Measurements from ENCODE around the gene CRYBG3.
A peak's percentile ranks its signal among the peaks of the same experiment; 100 is the strongest.
"Not testable (repeated sequence)": the region's sequence is repeated elsewhere in the genome, so short reads cannot be mapped to it uniquely, and the experiment has no call there.

Gene CRYBG3

DNA sequence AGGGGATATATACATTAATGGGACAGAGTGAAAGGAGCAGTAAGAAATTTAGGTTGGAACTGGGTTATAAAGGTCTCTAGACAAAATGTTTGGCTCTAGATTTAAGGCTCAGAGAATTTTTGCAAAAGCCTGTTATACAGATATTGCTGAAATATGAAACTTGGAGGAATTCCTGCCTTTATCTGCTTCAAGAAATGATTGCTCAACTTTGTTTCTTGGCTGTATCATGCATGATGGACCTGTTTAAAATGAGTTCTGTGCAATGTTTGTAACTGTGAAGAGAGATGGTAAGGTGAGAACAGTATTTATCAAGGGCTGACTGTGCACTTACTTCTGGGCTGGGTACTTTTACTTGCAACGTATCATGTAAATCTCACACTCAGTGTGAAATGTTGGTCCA, 3.3 kb downstream of the CRYBG3 start:
- peaks cover 7% of the 10 kb centered on the region for H3K36me3 Mint-ChIP-seq
- DNase-seq (ENCODE audit: low spot score in 2 of 2) (no peak), ATAC-seq (no peak)
- H3K9me3 Mint-ChIP-seq, result no peaks in the 10 kb centered on the region
- H3K4me1 Mint-ChIP-seq, result peaks cover 47% of the 10 kb centered on the region
- no peak overlapping the region for H3K27ac Mint-ChIP-seq
- no peak overlapping the region for H3K4me3 Mint-ChIP-seq

- Mint-ChIP-seq H3K9me3 (no peaks in the 10 kb centered on the region), H3K4me1 (peaks cover 29% of the 10 kb centered on the region), H3K4me3 (no peak overlapping the region), H3K27ac (no peak overlapping the region), H3K36me3 (no peaks in the 10 kb centered on the region)
- DNase-seq (ENCODE audit: low spot score in 2 of 2), result no peak
- ATAC-seq, result no peak
These were observed 6.1 kb downstream of the CRYBG3 start for GRCh38 chr3:97827741-97828471.

GRCh38 chr3:97829198-97829597, 7.4 kb downstream of the CRYBG3 start:
- Mint-ChIP-seq H3K27ac (no peak overlapping the region), H3K4me1 (peaks cover 16% of the 10 kb centered on the region), H3K4me3 (no peak overlapping the region), H3K9me3 (no peaks in the 10 kb centered on the region), H3K36me3 (no peaks in the 10 kb centered on the region)
- no peak for ATAC-seq
- no peak for DNase-seq (ENCODE audit: low spot score in 2 of 2)

DNA sequence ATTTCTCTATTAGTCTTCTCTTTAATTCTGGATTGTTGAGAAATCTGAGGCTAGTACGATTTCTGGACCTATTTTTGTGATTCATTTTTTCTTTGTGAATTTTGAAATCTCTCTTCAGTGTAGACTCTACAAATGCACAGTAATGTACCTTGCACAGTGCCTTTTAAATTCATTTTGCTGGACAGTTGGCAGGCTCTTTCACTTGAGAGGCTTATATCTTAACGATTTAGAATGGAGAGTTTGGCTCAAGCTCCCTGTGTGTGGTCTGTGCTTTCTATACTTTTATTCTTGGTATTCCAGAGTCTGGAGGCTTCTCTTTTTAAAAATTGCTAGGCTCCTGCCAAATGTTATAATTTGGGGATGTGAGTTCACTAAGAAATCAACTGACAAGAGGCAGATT, 8.8 kb downstream of the CRYBG3 start:
- ATAC-seq, result no peak
- H3K4me3 Mint-ChIP-seq, result no peak overlapping the region

GRCh38 chr3:97831140-97831539, 9.3 kb downstream of the CRYBG3 start:
- no peaks in the 10 kb centered on the region for H3K9me3 Mint-ChIP-seq
- no peak overlapping the region for H3K27ac Mint-ChIP-seq
- H3K36me3 Mint-ChIP-seq, result no peaks in the 10 kb centered on the region
- no peak for ATAC-seq
- no peak overlapping the region for H3K4me3 Mint-ChIP-seq
- H3K4me1 Mint-ChIP-seq, result peaks cover 15% of the 10 kb centered on the region
- no peak for DNase-seq (ENCODE audit: low spot score in 2 of 2)

More for the DNA sequence above, 8.8 kb downstream of the CRYBG3 start:
- Mint-ChIP-seq H3K36me3 (no peaks in the 10 kb centered on the region), H3K27ac (no peak overlapping the region), H3K9me3 (no peaks in the 10 kb centered on the region), H3K4me1 (peaks cover 14% of the 10 kb centered on the region)
- no peak for DNase-seq (ENCODE audit: low spot score in 2 of 2)

- peaks cover 29% of the 10 kb centered on the region for H3K4me1 Mint-ChIP-seq
- not testable (repeated sequence) for H3K27ac Mint-ChIP-seq; ATAC-seq; H3K4me3 Mint-ChIP-seq; DNase-seq (ENCODE audit: low spot score in 2 of 2); H3K36me3 Mint-ChIP-seq; H3K9me3 Mint-ChIP-seq
These were observed 11.4 kb downstream of the CRYBG3 start for GRCh38 chr3:97833184-97833583.

GRCh38 chr3:97835761-97836160, 13.9 kb downstream of the CRYBG3 start:
- no peak overlapping the region for H3K27ac Mint-ChIP-seq
- no peak for DNase-seq (ENCODE audit: low spot score in 2 of 2)
- no peaks in the 10 kb centered on the region for H3K9me3 Mint-ChIP-seq
- no peaks in the 10 kb centered on the region for H3K36me3 Mint-ChIP-seq
- ATAC-seq, result peak; percentile 85
- H3K4me1 Mint-ChIP-seq, result peaks cover 23% of the 10 kb centered on the region
- no peak overlapping the region for H3K4me3 Mint-ChIP-seq

DNA sequence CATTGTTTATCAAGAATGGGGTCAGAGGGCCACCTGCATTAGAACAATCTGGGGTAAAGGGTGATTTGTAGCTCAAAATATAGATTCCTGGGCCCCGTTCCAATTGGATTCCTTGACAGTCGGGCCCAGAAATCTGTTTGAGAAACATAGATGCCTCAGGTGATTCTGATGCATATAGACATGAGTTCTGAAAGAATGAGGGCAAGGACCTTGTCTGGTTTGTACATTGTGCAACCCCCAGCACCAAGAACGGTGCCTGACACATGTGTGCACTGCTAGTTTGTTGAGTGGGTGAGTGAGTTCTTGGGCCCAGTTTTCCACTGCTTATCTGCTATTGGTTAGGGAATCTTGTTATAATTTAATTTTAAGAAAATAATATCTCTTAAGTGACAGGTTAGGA, 16.6 kb downstream of the CRYBG3 start:
- Mint-ChIP-seq H3K9me3 (no peaks in the 10 kb centered on the region), H3K4me1 (peaks cover 23% of the 10 kb centered on the region), H3K27ac (no peak overlapping the region), H3K36me3 (no peaks in the 10 kb centered on the region), H3K4me3 (no peak overlapping the region)
- no peak for DNase-seq (ENCODE audit: low spot score in 2 of 2)
- ATAC-seq, result no peak

DNA sequence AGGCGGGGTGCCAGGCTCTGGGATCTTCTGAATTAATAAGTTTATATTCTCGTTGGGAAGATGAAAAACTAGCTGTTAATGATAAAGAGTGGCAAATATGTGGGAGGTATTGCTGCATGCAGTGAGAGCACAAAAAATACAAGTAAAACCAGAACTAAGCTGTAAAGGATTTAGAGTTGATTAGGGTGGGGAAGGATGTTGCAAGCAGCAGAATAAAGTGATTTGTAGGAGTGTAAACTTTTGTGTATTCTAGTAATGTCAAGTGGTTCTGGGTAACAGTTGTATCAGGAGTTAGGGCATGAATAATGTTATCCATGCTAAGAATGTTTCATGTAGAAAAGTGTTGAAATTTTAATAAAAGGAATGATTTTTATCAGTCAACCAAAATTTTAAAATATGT, 18.1 kb downstream of the CRYBG3 start:
- Mint-ChIP-seq H3K4me1 (peaks cover 23% of the 10 kb centered on the region), H3K9me3 (no peaks in the 10 kb centered on the region), H3K27ac (no peak overlapping the region), H3K4me3 (no peak overlapping the region), H3K36me3 (no peaks in the 10 kb centered on the region)
- ATAC-seq (no peak), DNase-seq (ENCODE audit: low spot score in 2 of 2) (no peak)

GRCh38 chr3:97841304-97841703, 19.5 kb downstream of the CRYBG3 start:
- Mint-ChIP-seq H3K4me1 (peaks cover 14% of the 10 kb centered on the region), H3K4me3 (no peak overlapping the region), H3K27ac (no peak overlapping the region), H3K36me3 (peaks cover 3% of the 10 kb centered on the region), H3K9me3 (no peaks in the 10 kb centered on the region)
- ATAC-seq (no peak), DNase-seq (ENCODE audit: low spot score in 2 of 2) (no peak)

- Mint-ChIP-seq H3K4me1 (peaks cover 8% of the 10 kb centered on the region), H3K4me3 (no peak overlapping the region), H3K9me3 (no peaks in the 10 kb centered on the region), H3K27ac (no peak overlapping the region), H3K36me3 (peaks cover 6% of the 10 kb centered on the region)
- ATAC-seq (no peak), DNase-seq (ENCODE audit: low spot score in 2 of 2) (no peak)
These were observed 20.1 kb downstream of the CRYBG3 start for GRCh38 chr3:97841956-97842355.

DNA sequence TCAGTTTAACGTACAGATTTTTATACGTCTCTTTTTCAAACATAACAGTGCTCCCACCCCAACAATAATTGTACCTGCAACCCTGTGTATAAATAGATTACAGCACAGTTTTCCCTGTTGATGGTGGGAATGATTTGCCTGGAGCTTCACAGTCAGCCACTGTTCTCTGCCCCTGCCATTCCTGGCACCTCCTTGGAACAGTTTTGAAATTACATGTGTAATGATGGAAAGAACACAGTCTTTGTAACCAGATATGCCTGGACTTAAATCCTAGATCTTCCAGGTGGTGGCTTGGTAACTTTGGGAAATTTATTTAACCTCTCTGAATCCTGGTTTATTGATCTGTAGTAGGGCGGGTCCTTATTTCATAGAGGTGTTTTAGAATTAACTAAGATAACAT, 27.0 kb downstream of the CRYBG3 start:
- peaks cover 10% of the 10 kb centered on the region for H3K4me1 Mint-ChIP-seq
- no peak for ATAC-seq
- no peak overlapping the region for H3K27ac Mint-ChIP-seq

GRCh38 chr3:97857401-97857800, 35.6 kb downstream of the CRYBG3 start:
- no peaks in the 10 kb centered on the region for H3K9me3 Mint-ChIP-seq
- ATAC-seq (no peak), DNase-seq (ENCODE audit: low spot score in 2 of 2) (no peak)
- no peaks in the 10 kb centered on the region for H3K36me3 Mint-ChIP-seq
- no peak overlapping the region for H3K4me3 Mint-ChIP-seq
- no peaks in the 10 kb centered on the region for H3K4me1 Mint-ChIP-seq
- no peak overlapping the region for H3K27ac Mint-ChIP-seq

More for the DNA sequence above, 27.0 kb downstream of the CRYBG3 start:
- Mint-ChIP-seq H3K36me3 (peaks cover 6% of the 10 kb centered on the region), H3K4me3 (no peak overlapping the region), H3K9me3 (no peaks in the 10 kb centered on the region)
- no peak for DNase-seq (ENCODE audit: low spot score in 2 of 2)

DNA sequence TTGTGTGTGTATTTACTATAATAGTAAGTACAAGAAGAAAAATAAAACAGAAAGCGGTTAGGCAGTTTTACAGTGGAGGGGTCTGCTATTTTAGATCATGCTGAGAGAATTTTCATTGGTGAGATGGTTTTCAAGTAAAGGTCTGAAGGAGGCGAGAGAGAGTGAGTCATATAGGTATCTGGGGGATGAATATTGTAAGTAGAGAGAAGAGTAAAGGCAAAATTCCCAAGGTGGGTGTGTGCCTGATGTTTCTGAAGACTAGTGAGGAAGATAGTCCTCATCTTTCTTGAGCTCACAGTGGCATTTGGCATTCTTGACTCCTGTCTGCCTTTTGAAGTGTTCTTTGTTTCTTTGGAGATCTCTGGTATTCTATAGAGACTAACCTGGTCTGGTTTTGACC, 38.6 kb downstream of the CRYBG3 start:
- H3K36me3 Mint-ChIP-seq, result no peaks in the 10 kb centered on the region
- ATAC-seq (no peak), DNase-seq (ENCODE audit: low spot score in 2 of 2) (no peak)
- H3K27ac Mint-ChIP-seq, result no peak overlapping the region
- no peak overlapping the region for H3K4me3 Mint-ChIP-seq
- H3K9me3 Mint-ChIP-seq, result no peaks in the 10 kb centered on the region
- peaks cover 7% of the 10 kb centered on the region for H3K4me1 Mint-ChIP-seq

DNA sequence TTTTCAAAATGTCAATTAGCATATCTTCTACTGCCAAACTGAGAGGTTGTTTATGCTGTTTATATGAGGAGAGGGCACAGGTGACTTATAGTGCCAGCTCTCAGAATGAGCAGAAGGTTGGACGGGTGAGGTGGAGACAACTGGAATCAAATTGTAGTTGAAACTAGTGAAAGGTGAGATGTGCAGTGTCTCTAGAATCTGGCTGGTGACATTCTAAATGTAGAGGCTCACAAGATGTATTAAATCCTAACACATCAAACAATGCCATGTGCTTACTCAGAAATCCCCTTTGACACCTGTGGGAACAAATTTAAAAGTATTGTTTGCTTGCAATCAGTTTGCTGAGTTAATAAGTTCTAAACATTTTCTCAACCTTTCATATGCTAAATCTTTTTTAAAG, 40.8 kb downstream of the CRYBG3 start:
- Mint-ChIP-seq H3K4me1 (peaks cover 7% of the 10 kb centered on the region), H3K9me3 (no peaks in the 10 kb centered on the region), H3K27ac (no peak overlapping the region), H3K4me3 (no peak overlapping the region), H3K36me3 (no peaks in the 10 kb centered on the region)
- DNase-seq (ENCODE audit: low spot score in 2 of 2) (no peak), ATAC-seq (no peak)

DNA sequence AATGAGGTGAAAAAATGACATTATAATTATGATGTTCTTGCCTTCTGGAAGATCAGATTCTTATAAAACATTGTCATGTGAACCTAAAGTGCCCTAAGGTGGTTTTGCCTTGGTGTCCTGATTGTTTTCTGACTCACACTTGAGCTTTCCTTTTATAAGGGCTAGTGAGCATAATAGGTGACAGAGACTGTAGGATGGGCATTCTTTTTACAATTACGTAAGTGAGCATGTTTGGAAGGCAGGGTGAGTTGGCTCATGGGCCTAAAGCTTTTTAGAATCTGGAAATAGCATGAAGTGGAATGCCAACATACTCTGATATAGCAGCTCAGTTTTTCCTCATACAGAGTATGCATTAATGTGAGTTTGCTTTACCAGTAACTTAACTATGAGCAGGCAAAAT, 41.2 kb downstream of the CRYBG3 start:
- Mint-ChIP-seq H3K4me1 (peaks cover 7% of the 10 kb centered on the region), H3K9me3 (no peaks in the 10 kb centered on the region), H3K36me3 (no peaks in the 10 kb centered on the region), H3K27ac (no peak overlapping the region), H3K4me3 (no peak overlapping the region)
- no peak for ATAC-seq
- no peak for DNase-seq (ENCODE audit: low spot score in 2 of 2)

- ATAC-seq, result no peak
- DNase-seq (ENCODE audit: low spot score in 2 of 2), result no peak
- Mint-ChIP-seq H3K36me3 (no peaks in the 10 kb centered on the region), H3K4me3 (no peak overlapping the region), H3K9me3 (no peaks in the 10 kb centered on the region), H3K4me1 (peaks cover 7% of the 10 kb centered on the region), H3K27ac (no peak overlapping the region)
These were observed 42.0 kb downstream of the CRYBG3 start for GRCh38 chr3:97863775-97864174.

Data from stimulated activated effector memory CD8-positive, alpha-beta T cell treated with anti-CD3 and anti-CD28 coated beads, Interleukin-12 subunit alpha, Interleukin-12 subunit beta, amount 100 ng/mL, for 72 hours (primary cell).